K562 (cell line): ENCODE data around the gene PDCD1LG2. TPM values are rescaled to one million over a fixed set of nuclear protein-coding genes. Genes with fewer than 3 reads are reported as not detected.

ENCODE experiments used
- ATAC-seq: fragments of 200-7000 bp; cut with Tn5 transposase; 3 replicates; pipeline ENCODE4 v1.9.1; 2020; ENCODE audit warnings: moderate library complexity
- BruUV-seq: library from RNA; stranded (reverse); fragments of 400-500 nt; replicated peaks from 2 replicates; lab custom pipeline; 2021; lab: Mats Ljungman, UMichigan
- CTCF ChIA-PET: fragments of 300-600 bp; formaldehyde crosslinking; extraction: SDS; loops from one replicate; lab custom pipeline; 2021; ENCODE audit warnings: low intra/inter-chr PET ratio; lab: Yijun Ruan, JAX
- POLR2A ChIA-PET: fragments of 300-600, 350-650 bp; sonication (Branson Sonifier 250); formaldehyde crosslinking; extraction: SDS; loops from one replicate; lab custom pipeline; 2021; ENCODE audit warnings: antibody characterized with exemption, inconsistent platforms; lab: Yijun Ruan, JAX
- DNase-seq, 4 experiments: peaks; one replicate each; pipeline versions ENCODE4 v3.0.0 to v3.0.0-alpha.2; 2011 to 2018; ENCODE audit warnings: low spot score in 3 of 4, mixed read lengths in 3 of 4; ENCODE audit errors: extremely low read depth in 1 of 4
- FAIRE-seq: peaks from 2 replicates; lab custom pipeline; 2011; peaks lifted over from hg19 to GRCh38; lab: Jason Lieb, UNC
- H2AFZ ChIP-seq: 2 replicates; pipeline ENCODE4 v1.6.0; 2011; ENCODE audit warnings: low read depth, low read length, control low read depth, inconsistent platforms
- H3K27ac ChIP-seq: fragments of 200-600 bp; 3 replicates; pipeline ENCODE4 v1.8.0; 2011; ENCODE audit warnings: low read depth, mild to moderate bottlenecking, control low read depth, inconsistent platforms, low read length, moderate library complexity, mixed read lengths; ENCODE audit errors: extremely low read depth
- H3K27me3 ChIP-seq, 2 experiments: fragments of 300-600 bp in 1 of 2; 2 replicates in 1 of 2; 3 replicates in 1 of 2; pipeline versions ENCODE4 v1.6.0 to v1.8.0; 2011; ENCODE audit warnings: inconsistent platforms in 2 of 2, low read length in 2 of 2, mild to moderate bottlenecking in 1 of 2, mixed read lengths in 1 of 2, moderate library complexity in 1 of 2; ENCODE audit not compliant: control insufficient read depth in 2 of 2, insufficient read depth in 2 of 2
- H3K36me3 ChIP-seq: fragments of 300-600 bp; 3 replicates; pipeline ENCODE4 v1.8.0; 2011; ENCODE audit warnings: mild to moderate bottlenecking, low read length, inconsistent platforms; ENCODE audit not compliant: control insufficient read depth, insufficient read depth
- H3K4me1 ChIP-seq, 2 experiments: fragments of 200-600 bp in 1 of 2; replicated peaks in 1 of 2; 2 replicates in 1 of 2; 3 replicates in 1 of 2; pipeline versions ENCODE4 v1.5.1 to v1.8.0; 2011; ENCODE audit warnings: inconsistent platforms in 2 of 2, low read length in 2 of 2, mild to moderate bottlenecking in 1 of 2, mixed read lengths in 1 of 2, moderate library complexity in 1 of 2; ENCODE audit not compliant: control insufficient read depth in 2 of 2, insufficient read depth in 2 of 2
- H3K4me2 ChIP-seq: 2 replicates; pipeline ENCODE4 v1.6.1; 2011; ENCODE audit warnings: low read length, control low read depth, inconsistent platforms, mixed read lengths; ENCODE audit not compliant: insufficient read depth
- H3K4me3 ChIP-seq: fragments of 200-600 bp; sonication (generic), shearing (Covaris generic); 2 replicates; pipeline ENCODE4 v1.5.1; 2016; ENCODE audit warnings: control low read depth, inconsistent platforms
- H3K79me2 ChIP-seq: fragments of 200-600 bp; 3 replicates; pipeline ENCODE4 v1.8.0; 2011; ENCODE audit warnings: low read length, inconsistent platforms; ENCODE audit not compliant: control insufficient read depth, insufficient read depth
- H3K9ac ChIP-seq, 2 experiments: 2 replicates each; pipeline versions ENCODE4 v1.6.0 to v1.6.1; 2011; ENCODE audit warnings: low read depth in 2 of 2, low read length in 2 of 2, control low read depth in 1 of 2, inconsistent platforms in 1 of 2, mild to moderate bottlenecking in 1 of 2, mixed read lengths in 1 of 2; ENCODE audit not compliant: insufficient read depth in 1 of 2
- H3K9me1 ChIP-seq: one replicate; pipeline ENCODE4 v1.6.0; 2011; ENCODE audit warnings: inconsistent platforms, mild to moderate bottlenecking, low read length, moderate library complexity; ENCODE audit not compliant: control insufficient read depth, insufficient read depth
- H3K9me3 ChIP-seq: replicated peaks from 2 replicates; pipeline ENCODE4 v1.5.1; 2011; ENCODE audit warnings: low read depth, low read length, inconsistent platforms; ENCODE audit not compliant: control insufficient read depth, insufficient read depth
- H4K20me1 ChIP-seq: replicated peaks from 2 replicates; pipeline ENCODE4 v1.6.1; 2011; ENCODE audit warnings: low read length, inconsistent platforms, mixed read lengths; ENCODE audit not compliant: control insufficient read depth, insufficient read depth
- FOXJ2 ChIP-seq: fragments of 200-800 bp; sonication (Bioruptor generic); IDR thresholded peaks from 2 replicates; pipeline ENCODE4 v1.6.1; 2016; ENCODE audit warnings: missing genetic modification characterization, missing compliant biosample characterization
- FOXK1 ChIP-seq: sonication (generic); formaldehyde crosslinking; IDR thresholded peaks from 2 replicates; pipeline ENCODE4 v1.8.0; 2022; ENCODE audit warnings: missing genetic modification reagents, mild to moderate bottlenecking, borderline replicate concordance
- HSF4 ChIP-seq: fragments of 250-450 bp; sonication (Bioruptor Pico); IDR thresholded peaks from 2 replicates; pipeline ENCODE4 v2.1.2; 2022; ENCODE audit warnings: mild to moderate bottlenecking, moderate library complexity, borderline replicate concordance
- NR2C2 ChIP-seq, 2 experiments: fragments of 200-800 bp in 1 of 2; sonication (Bioruptor generic) in 1 of 2; sonication (generic) in 1 of 2; formaldehyde crosslinking in 1 of 2; IDR thresholded peaks; 2 replicates each; pipeline versions ENCODE4 v1.6.1 to v1.8.0; 2016 to 2022; ENCODE audit warnings: mild to moderate bottlenecking in 1 of 2, missing compliant biosample characterization in 1 of 2, missing genetic modification characterization in 1 of 2, missing genetic modification reagents in 1 of 2
- PHB2 ChIP-seq: fragments of 450-650 bp; IDR thresholded peaks from 2 replicates; pipeline ENCODE4 v1.6.1; 2017; ENCODE audit warnings: low read depth
- ZNF217 ChIP-seq: sonication (generic); formaldehyde crosslinking; IDR thresholded peaks from 2 replicates; pipeline ENCODE4 v1.8.0; 2022; ENCODE audit warnings: mild to moderate bottlenecking, missing genetic modification reagents
- ZNF766 ChIP-seq: fragments of 200-800 bp; sonication (Bioruptor generic); conservative IDR thresholded peaks from 2 replicates; pipeline ENCODE4 v1.6.1; 2016; ENCODE audit warnings: missing genetic modification characterization, missing compliant biosample characterization
- WGBS: fragments of 100-300 bp; shearing (Covaris generic); methylation state at CpG from one replicate; pipeline ENCODE4 v1.1.6; 2016; ENCODE audit warnings: low coverage, mixed read lengths; ENCODE audit not compliant: insufficient coverage; ENCODE audit errors: missing lambda C conversion rate; 5-methylcytosine and 5-hydroxymethylcytosine counted together
- in situ Hi-C: fragments of 300-500 bp; cut with MboI; formaldehyde crosslinking; loops from 4 replicates; pipeline ENCODE4 v1.15.0; 2018; ENCODE audit warnings: inconsistent platforms, mixed read lengths
- intact Hi-C: fragments of 100-400 bp; cut with micrococcal nuclease; formaldehyde crosslinking; loops from 2 replicates; pipeline ENCODE4 v1.14.2; 2022
- polyA plus RNA-seq, 8 experiments: library from polyadenylated mRNA; depleted of rRNA in 4 of 8; stranded (reverse) in 5 of 8; unstranded in 3 of 8; fragments of >200 nt; fragmentation: Nextera tagmentation in 2 of 8; fragmentation: Illumina TruSeq in 1 of 8; extraction: Ambion mirVana in 2 of 8; extraction: Trizol in 1 of 8; gene quantifications; 2 replicates each; pipeline versions ENCODE4 v1.2.1 to v1.2.3, GENCODE V29; 2011 to 2014; ENCODE audit warnings: inconsistent platforms in 1 of 8, missing spikeins in 1 of 8
- total RNA-seq, 7 experiments: library from RNA; depleted of rRNA in 6 of 7; stranded (reverse); fragments of >200 nt in 6 of 7; fragmentation: Illumina TruSeq in 2 of 7; extraction: Trizol in 2 of 7; gene quantifications; 2 replicates each; pipeline versions ENCODE4 v1.2.1 to v1.2.3, GENCODE V29; 2011 to 2021; ENCODE audit warnings: low replicate concordance in 1 of 7
- TF ChIP-seq, protein P1 (sequence below): fragments of 200-800 bp; sonication (Bioruptor generic); IDR thresholded peaks from 2 replicates; pipeline ENCODE4 v1.6.1; 2017; ENCODE audit warnings: missing genetic modification characterization, missing compliant biosample characterization

PDCD1LG2 gene
- total and polyA plus RNA-seq, 9 of the 15 experiments (the other 6 are each of a cell fraction or from before 2014, with no cell fraction given): not detected

DNA sequence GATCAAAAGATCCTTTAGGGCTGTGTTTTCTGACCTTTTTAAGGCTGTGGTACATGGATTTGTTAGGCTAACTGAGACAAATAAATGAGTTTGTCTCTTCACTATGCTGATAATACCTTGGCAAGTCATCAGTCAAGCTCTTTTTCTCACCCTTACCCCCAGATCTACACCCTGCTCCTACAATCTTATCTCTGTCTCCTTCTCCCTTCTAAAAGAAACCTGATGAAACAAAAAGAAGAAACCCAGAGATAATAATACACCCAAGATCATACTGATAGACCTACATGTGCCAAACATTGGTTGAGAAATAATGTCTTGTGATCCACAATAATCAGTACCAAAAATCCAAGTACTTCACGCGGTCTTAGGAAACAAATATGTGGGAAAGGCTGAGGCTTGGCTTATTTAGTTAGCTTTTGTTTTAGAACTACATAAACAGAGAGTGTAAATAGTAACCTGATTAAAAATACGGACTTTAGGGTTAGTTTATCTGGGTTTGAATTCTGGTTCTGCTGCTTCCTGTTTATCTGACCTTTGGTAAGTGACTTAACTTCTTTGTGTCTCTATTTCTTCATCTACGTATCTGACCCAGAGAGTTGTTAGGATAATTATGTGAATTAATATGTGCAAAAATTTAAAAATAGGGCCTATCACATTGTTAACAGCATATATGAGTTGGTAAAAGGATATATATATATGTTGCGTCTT, 24.8 kb upstream of the PDCD1LG2 start:
- no peak for DNase-seq
- POLR2A ChIA-PET: no interaction called here
- no peaks in the 10 kb centered on the region for H3K9me3 ChIP-seq
- CTCF ChIA-PET: no interaction called here
- FAIRE-seq: no peak
- 61% methylated on average over 5 of the region's 5 CpGs for WGBS
- no peaks in the 10 kb centered on the region for H3K27me3 ChIP-seq
- H3K4me2 ChIP-seq: no peak overlapping the region
- in situ Hi-C loops: no loop called here
- no TSS peak for BruUV-seq
- no peaks in the 10 kb centered on the region for H3K36me3 ChIP-seq
- H3K9me1 ChIP-seq: no peaks in the 10 kb centered on the region
- no peaks in the 10 kb centered on the region; a peak in 1 of 5 replicates for H3K4me1 ChIP-seq
- TF ChIP-seq NR2C2 (CRISPR knock-in tag; IDR thresholded peaks at IDR 0.05): no peak
- TF ChIP-seq NR2C2 (tag; IDR thresholded peaks at IDR 0.05): peak; percentile 30; the same call in 1 of the 2 replicates
- TF ChIP-seq PHB2: no peak
- TF ChIP-seq, protein P1, sequence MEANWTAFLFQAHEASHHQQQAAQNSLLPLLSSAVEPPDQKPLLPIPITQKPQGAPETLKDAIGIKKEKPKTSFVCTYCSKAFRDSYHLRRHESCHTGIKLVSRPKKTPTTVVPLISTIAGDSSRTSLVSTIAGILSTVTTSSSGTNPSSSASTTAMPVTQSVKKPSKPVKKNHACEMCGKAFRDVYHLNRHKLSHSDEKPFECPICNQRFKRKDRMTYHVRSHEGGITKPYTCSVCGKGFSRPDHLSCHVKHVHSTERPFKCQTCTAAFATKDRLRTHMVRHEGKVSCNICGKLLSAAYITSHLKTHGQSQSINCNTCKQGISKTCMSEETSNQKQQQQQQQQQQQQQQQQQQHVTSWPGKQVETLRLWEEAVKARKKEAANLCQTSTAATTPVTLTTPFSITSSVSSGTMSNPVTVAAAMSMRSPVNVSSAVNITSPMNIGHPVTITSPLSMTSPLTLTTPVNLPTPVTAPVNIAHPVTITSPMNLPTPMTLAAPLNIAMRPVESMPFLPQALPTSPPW (CRISPR knock-in tag): peak; percentile 30; the same call in 1 of the 2 replicates
- no peak for TF ChIP-seq ZNF217 (CRISPR knock-in tag)
- TF ChIP-seq HSF4 (CRISPR knock-in tag): no peak
- TF ChIP-seq FOXJ2 (tag): 0 out of 2 replicates have a peak, but pooled peaks have one; percentile 42
- no peak for TF ChIP-seq FOXK1 (CRISPR knock-in tag)
- peak; percentile 57 for TF ChIP-seq ZNF766 (CRISPR knock-in tag)
- TF ChIP-seq, all 486 proteins: peak for 4
- no peak for ATAC-seq
- no peak overlapping the region for H3K4me3 ChIP-seq
- no peaks in the 10 kb centered on the region for H3K79me2 ChIP-seq
- intact Hi-C loops: no loop called here
- H3K27ac ChIP-seq: no peak overlapping the region
- H3K9ac ChIP-seq: no peak overlapping the region
- H2AFZ ChIP-seq: no peak overlapping the region
- H4K20me1 ChIP-seq: no peaks in the 10 kb centered on the region
